Metanephros (tissue), 2 donors: Measurements from ENCODE around the gene KRTAP4-2. TPM values are rescaled to one million over a fixed set of nuclear protein-coding genes. Genes with fewer than 3 reads are reported as not detected.

Source experiments
- small RNA-seq: library from RNA; depleted of rRNA; stranded (forward); fragments of <200 nt; gene quantifications from one replicate; pipeline ENCODE3, GENCODE V24; 2014; ENCODE audit warnings: low replicate concordance
- total RNA-seq: library from RNA; depleted of rRNA; stranded (reverse); fragments of >200 nt; gene quantifications from one replicate; pipeline ENCODE4 v1.2.3, GENCODE V29; 2014

KRTAP4-2 gene
- not detected for total RNA-seq

GRCh38 chr17:41177727-41178271 lies at the start of gene KRTAP4-2:
TSS of gene KRTAP4-2 (minus strand) at chr17:41178221. CDS start at chr17:41178164, 57 bp downstream.

GRCh38 chr17:41226598-41227095 lies 48.6 kb upstream of the KRTAP4-2 start, which contains the start of gene KRTAP9-2:
TSS of gene KRTAP9-2 (plus strand) at chr17:41226648. CDS start at chr17:41226655, 7 bp downstream.

GRCh38 chr17:41189837-41190318 lies 11.9 kb upstream of the KRTAP4-2 start, which contains the start of gene KRTAP9-1:
TSS of gene KRTAP9-1 (plus strand) at chr17:41189887. CDS start at chr17:41189887, 0 bp downstream.

GRCh38 chr17:41184480-41184961 lies 6.5 kb upstream of the KRTAP4-2 start, which contains the start of gene KRTAP4-1:
TSS of gene KRTAP4-1 (minus strand) at chr17:41184911. CDS start at chr17:41184854, 57 bp downstream.

GRCh38 chr17:41168121-41168520 lies 9.9 kb downstream of the KRTAP4-2 start, which contains the start of gene KRTAP4-3:
TSS of gene KRTAP4-3 (minus strand) at chr17:41168221. CDS start at chr17:41168172, 49 bp downstream.

GRCh38 chr17:41160648-41161047 lies 17.4 kb downstream of the KRTAP4-2 start, which contains the start of gene KRTAP4-4:
TSS of gene KRTAP4-4 (minus strand) at chr17:41160748. CDS start at chr17:41160691, 57 bp downstream.

GRCh38 chr17:41149652-41149985 lies 28.4 kb downstream of the KRTAP4-2 start, which contains the start of gene KRTAP4-5:
TSS of gene KRTAP4-5 (minus strand) at chr17:41149825. CDS start at chr17:41149767, 58 bp downstream.

GRCh38 chr17:41140360-41141131 lies 37.5 kb downstream of the KRTAP4-2 start, which contains the start of gene KRTAP4-6:
TSS of gene KRTAP4-6 (minus strand) at chr17:41140544. CDS start at chr17:41140487, 57 bp downstream.

Small RNAs within 50 kb of the gene (small RNA-seq; reads per million reads assigned to genes)
- not detected for gene KRTAP4-17P

Other genes starting within 250 kb of the KRTAP4-2 start
- 1.3 TPM for gene KRT23, start 240.6 kb downstream of the KRTAP4-2 start, total RNA-seq
- gene KRT39, start 211.3 kb downstream of the KRTAP4-2 start, total RNA-seq = 0.18 TPM
- 0.23 TPM for gene KRT40, start 193.9 kb downstream of the KRTAP4-2 start, total RNA-seq
- gene KRTAP3-3, start 184.1 kb downstream of the KRTAP4-2 start, total RNA-seq = not detected
- not detected for gene KRTAP3-2, start 178.3 kb downstream of the KRTAP4-2 start, total RNA-seq
- not detected for gene KRTAP3-1, start 169.1 kb downstream of the KRTAP4-2 start, total RNA-seq
- not detected for gene KRTAP1-5, start 151.0 kb downstream of the KRTAP4-2 start, total RNA-seq
- gene KRTAP1-4, start 148.0 kb downstream of the KRTAP4-2 start, total RNA-seq = not detected
- gene KRTAP1-3, start 143.3 kb downstream of the KRTAP4-2 start, total RNA-seq = not detected
- gene KRTAP1-1, start 136.8 kb downstream of the KRTAP4-2 start, total RNA-seq = not detected
- not detected for gene KRTAP2-1, start 130.9 kb downstream of the KRTAP4-2 start, total RNA-seq
- not detected for gene KRTAP2-2, start 123.0 kb downstream of the KRTAP4-2 start, total RNA-seq
- not detected for gene KRTAP2-3, start 118.1 kb downstream of the KRTAP4-2 start, total RNA-seq
- not detected for gene KRTAP2-4, start 112.3 kb downstream of the KRTAP4-2 start, total RNA-seq
- not detected for gene KRTAP4-7, start 94.1 kb downstream of the KRTAP4-2 start, total RNA-seq
- gene KRTAP4-8, start 80.1 kb downstream of the KRTAP4-2 start, total RNA-seq = not detected
- gene KRTAP4-16, start 76.0 kb downstream of the KRTAP4-2 start, total RNA-seq = not detected
- gene KRTAP4-9, start 72.8 kb downstream of the KRTAP4-2 start, total RNA-seq = not detected
- gene KRTAP4-11, start 59.8 kb downstream of the KRTAP4-2 start, total RNA-seq = not detected
- not detected for gene KRTAP4-12, start 54.0 kb downstream of the KRTAP4-2 start, total RNA-seq
- gene KRTAP4-6, start 37.7 kb downstream of the KRTAP4-2 start, total RNA-seq = not detected
- not detected for gene KRTAP4-5, start 28.4 kb downstream of the KRTAP4-2 start, total RNA-seq
- not detected for gene KRTAP4-4, start 17.5 kb downstream of the KRTAP4-2 start, total RNA-seq
- gene KRTAP4-3, start 10.0 kb downstream of the KRTAP4-2 start, total RNA-seq = not detected
- not detected for gene KRTAP4-1, start 6.7 kb upstream of the KRTAP4-2 start, total RNA-seq
- not detected for gene KRTAP9-1, start 11.7 kb upstream of the KRTAP4-2 start, total RNA-seq
- not detected for gene KRTAP9-2, start 48.4 kb upstream of the KRTAP4-2 start, total RNA-seq
- not detected for gene KRTAP9-3, start 54.2 kb upstream of the KRTAP4-2 start, total RNA-seq
- not detected for gene KRTAP9-8, start 59.8 kb upstream of the KRTAP4-2 start, total RNA-seq
- gene KRTAP9-4, start 71.5 kb upstream of the KRTAP4-2 start, total RNA-seq = not detected
- not detected for gene KRTAP9-9, start 77.2 kb upstream of the KRTAP4-2 start, total RNA-seq
- gene KRTAP9-6, start 87.2 kb upstream of the KRTAP4-2 start, total RNA-seq = not detected
- gene KRTAP9-7, start 97.5 kb upstream of the KRTAP4-2 start, total RNA-seq = not detected
- gene KRTAP29-1, start 124.6 kb upstream of the KRTAP4-2 start, total RNA-seq = not detected
- not detected for gene KRTAP16-1, start 131.1 kb upstream of the KRTAP4-2 start, total RNA-seq
- gene KRTAP17-1, start 137.5 kb upstream of the KRTAP4-2 start, total RNA-seq = not detected
- gene KRT33A, start 172.6 kb upstream of the KRTAP4-2 start, total RNA-seq = 0.12 TPM
- gene KRT33B, start 191.6 kb upstream of the KRTAP4-2 start, total RNA-seq = not detected
- gene KRT34, start 204.1 kb upstream of the KRTAP4-2 start, total RNA-seq = not detected
- gene KRT31, start 219.4 kb upstream of the KRTAP4-2 start, total RNA-seq = 0.47 TPM
- gene KRT37, start 246.4 kb upstream of the KRTAP4-2 start, total RNA-seq = not detected